Measurements from ENCODE around the gene STPG2. TPM values are rescaled to one million over a fixed set of nuclear protein-coding genes. Genes with fewer than 3 reads are reported as not detected.

STPG2 gene
- total and polyA plus RNA-seq, 2 of the 8 experiments (the other 6 are each of a cell fraction or from before 2014, with no cell fraction given) = 0.03 TPM; not detected in 1

- Histone ChIP-seq H3K4me3 (ENCODE audit: extremely low read depth in 1 of 4, insufficient read depth in 2 of 4, low read depth in 3 of 4, low read length in 4 of 4) (no peak overlapping the region), H3K14ac (ENCODE audit: insufficient read length) (no peak overlapping the region), H2AK5ac (ENCODE audit: low read depth, low read length) (no peak overlapping the region), H3K79me1 (ENCODE audit: low read depth, low read length) (no peaks in the 10 kb centered on the region), H3K18ac (ENCODE audit: extremely low read depth, low read length) (no peak overlapping the region), H2BK120ac (replicated peaks; ENCODE audit: low read depth, low read length) (no peak overlapping the region), H3K4ac (replicated peaks; ENCODE audit: insufficient read length, low read depth, low read length) (no peak overlapping the region), H4K8ac (ENCODE audit: extremely low read depth, insufficient read depth, low read length) (no peak overlapping the region), H3K79me2 (ENCODE audit: control insufficient read depth in 1 of 2, insufficient read depth in 2 of 2, low read length in 2 of 2) (no peaks in the 10 kb centered on the region), H4K5ac (ENCODE audit: insufficient read length, low read depth, low read length) (no peak overlapping the region), H2AFZ (ENCODE audit: low read length) (no peak overlapping the region), H3K23ac (ENCODE audit: insufficient read length) (no peak overlapping the region), H3K27me3 (replicated peaks in 1 of 4; ENCODE audit: control insufficient read depth in 3 of 4, extremely low read depth in 1 of 4, insufficient read depth in 3 of 4, low read length in 3 of 4) (no peaks in the 10 kb centered on the region), H2BK20ac (ENCODE audit: low read length) (no peak overlapping the region), H2BK12ac (ENCODE audit: low read depth, low read length) (no peak overlapping the region), H3K56ac (replicated peaks; ENCODE audit: insufficient read length, low read depth, low read length) (no peak overlapping the region), H3K4me2 (ENCODE audit: insufficient read depth in 1 of 2, low read depth in 2 of 2, low read length in 2 of 2) (no peak overlapping the region), H2BK15ac (ENCODE audit: low read length) (no peak overlapping the region), H2BK5ac (ENCODE audit: low read depth, low read length) (no peak overlapping the region), H3K27ac (ENCODE audit: low read depth, low read length) (no peak overlapping the region), H3K4me1 (replicated peaks in 1 of 4; ENCODE audit: control insufficient read depth in 3 of 4, insufficient read depth in 4 of 4, low read length in 3 of 4) (no peaks in the 10 kb centered on the region), H4K20me1 (replicated peaks in 1 of 2; ENCODE audit: control insufficient read depth in 1 of 2, insufficient read depth in 2 of 2, low read length in 2 of 2) (no peaks in the 10 kb centered on the region), H3K9me3 (ENCODE audit: insufficient read depth in 2 of 2, low read depth in 1 of 2, low read length in 1 of 2) (no peaks in the 10 kb centered on the region), H3K23me2 (ENCODE audit: low read depth, low read length) (no peaks in the 10 kb centered on the region), H4K91ac (replicated peaks; ENCODE audit: insufficient read length, low read length) (no peak overlapping the region), H3K9ac (replicated peaks in 1 of 4; ENCODE audit: extremely low read depth in 1 of 4, low read depth in 3 of 4, low read length in 3 of 4) (no peak overlapping the region), H3K36me3 (ENCODE audit: control insufficient read depth in 2 of 4, insufficient read depth in 4 of 4, low read length in 3 of 4) (no peaks in the 10 kb centered on the region)
- FAIRE-seq (no peak), DNase-seq (ENCODE audit: low read depth in 1 of 2, low spot score in 2 of 2) (no peak)
- 88% methylated on average over 1 of the region's 1 CpG; no CpG with 5 or more reads in 1 of the 2 experiments for WGBS, 2 experiments (ENCODE audit: extremely low coverage in 1 of 2, insufficient coverage in 1 of 2, insufficient read length in 1 of 2, insufficient replicate concordance in 2 of 2, low coverage in 1 of 2, low lambda C conversion rate in 2 of 2, missing lambda C conversion rate in 1 of 2)
- POLR2A ChIA-PET (ENCODE audit: partially characterized antibody) = no interaction called here
- CTCF ChIA-PET (ENCODE audit: partially characterized antibody) = no interaction called here
- TF ChIP-seq CTBP2 (IDR thresholded peaks at IDR 0.05; ENCODE audit: borderline replicate concordance, insufficient read depth, insufficient read length, low read length) (no peak), CTCF (IDR thresholded peaks at IDR 0.05; ENCODE audit: control extremely low read depth in 1 of 3, insufficient read depth in 1 of 3, low read depth in 1 of 3, low read length in 3 of 3) (no peak), USF2 (IDR thresholded peaks at IDR 0.05; ENCODE audit: low read length) (no peak), YY1 (IDR thresholded peaks at IDR 0.05; ENCODE audit: low read depth, low read length) (no peak), RNF2 (IDR thresholded peaks at IDR 0.05; ENCODE audit: borderline replicate concordance, low read depth, low read length, missing control alignments, poor library complexity, severe bottlenecking) (no peak), PHF8 (conservative IDR thresholded peaks at IDR 0.05; ENCODE audit: low read depth, low read length) (no peak)
Observed at GRCh38 chr4:97752599-97752998, 390.7 kb downstream of the STPG2 start.

Data from H1 (cell line).